22Rv1 (cell line): ENCODE data around the gene PSMD14.

Experiments used
- H3K27ac ChIP-seq: fragments of 450-650 bp; 2 replicates; pipeline ENCODE4 v1.5.1; 2017
- ZFX ChIP-seq: fragments of 450-650 bp; IDR thresholded peaks from 2 replicates; pipeline ENCODE4 v1.6.1; 2017; ENCODE audit warnings: antibody characterized with exemption, borderline replicate concordance
- TF ChIP-seq, protein P1 (sequence below): fragments of 450-650 bp; IDR thresholded peaks from 2 replicates; pipeline ENCODE4 v1.5.1; 2017; ENCODE audit warnings: mild to moderate bottlenecking

The PSMD14 gene

DNA sequence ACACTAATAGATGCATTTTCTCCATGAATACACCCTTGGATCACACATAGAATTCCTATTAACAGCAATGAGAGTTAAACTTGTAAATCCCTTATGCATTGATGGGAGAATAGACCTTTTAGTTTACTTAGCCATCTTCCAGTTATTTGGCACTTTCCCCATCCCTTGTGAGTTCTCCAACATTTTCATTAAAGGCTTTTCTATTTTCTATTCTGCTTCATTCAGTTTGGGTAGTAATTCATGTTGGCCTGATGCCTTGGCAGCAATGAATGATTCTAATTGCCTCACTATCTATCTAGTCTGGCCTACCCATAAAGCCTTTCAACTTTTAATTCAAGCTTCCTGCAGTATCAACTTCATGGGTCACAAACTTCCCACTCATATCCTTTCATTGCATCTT is 140.2 kb downstream of the PSMD14 start:
- no peak overlapping the region for H3K27ac ChIP-seq
- TF ChIP-seq, protein P1, sequence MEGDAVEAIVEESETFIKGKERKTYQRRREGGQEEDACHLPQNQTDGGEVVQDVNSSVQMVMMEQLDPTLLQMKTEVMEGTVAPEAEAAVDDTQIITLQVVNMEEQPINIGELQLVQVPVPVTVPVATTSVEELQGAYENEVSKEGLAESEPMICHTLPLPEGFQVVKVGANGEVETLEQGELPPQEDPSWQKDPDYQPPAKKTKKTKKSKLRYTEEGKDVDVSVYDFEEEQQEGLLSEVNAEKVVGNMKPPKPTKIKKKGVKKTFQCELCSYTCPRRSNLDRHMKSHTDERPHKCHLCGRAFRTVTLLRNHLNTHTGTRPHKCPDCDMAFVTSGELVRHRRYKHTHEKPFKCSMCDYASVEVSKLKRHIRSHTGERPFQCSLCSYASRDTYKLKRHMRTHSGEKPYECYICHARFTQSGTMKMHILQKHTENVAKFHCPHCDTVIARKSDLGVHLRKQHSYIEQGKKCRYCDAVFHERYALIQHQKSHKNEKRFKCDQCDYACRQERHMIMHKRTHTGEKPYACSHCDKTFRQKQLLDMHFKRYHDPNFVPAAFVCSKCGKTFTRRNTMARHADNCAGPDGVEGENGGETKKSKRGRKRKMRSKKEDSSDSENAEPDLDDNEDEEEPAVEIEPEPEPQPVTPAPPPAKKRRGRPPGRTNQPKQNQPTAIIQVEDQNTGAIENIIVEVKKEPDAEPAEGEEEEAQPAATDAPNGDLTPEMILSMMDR = no peak
- no peak for TF ChIP-seq ZFX
